Measurements from ENCODE around the gene ATP6V0B. TPM values are rescaled to one million over a fixed set of nuclear protein-coding genes. Genes with fewer than 3 reads are reported as not detected.

The ATP6V0B gene
- total and polyA plus RNA-seq, 2 of the 13 experiments (the other 11 are each of a cell fraction or from before 2014, with no cell fraction given) = 157 to 161 TPM

GRCh38 chr1:43965316-43965715, 9.4 kb upstream of the ATP6V0B start:
- Histone ChIP-seq H2AFZ (ENCODE audit: low read length) (no peak overlapping the region), H3K4me2 (ENCODE audit: low read depth, low read length) (no peak overlapping the region), H3K27me3 (ENCODE audit: control insufficient read depth in 1 of 2, insufficient read depth in 2 of 2, low read length in 2 of 2) (no peaks in the 10 kb centered on the region), H3K79me2 (ENCODE audit: insufficient read depth, low read length) (peaks cover 4% of the 10 kb centered on the region), H3K4me1 (ENCODE audit: insufficient read depth, low read length) (0 out of 2 replicates have a peak, but pooled peaks cover 4% of the 10 kb centered on the region), H4K20me1 (ENCODE audit: insufficient read depth, low read length) (no peaks in the 10 kb centered on the region), H3K4me3 (replicated peaks in 1 of 3; ENCODE audit: insufficient read depth in 1 of 3, low read depth in 2 of 3, low read length in 3 of 3) (no peak overlapping the region), H3K36me3 (replicated peaks in 1 of 2; ENCODE audit: control insufficient read depth in 1 of 2, insufficient read depth in 2 of 2, low read length in 2 of 2) (peaks cover 4 to 8% of the 10 kb centered on the region in 2 experiments; a peak in 4 of 5 replicates), H3K9me3 (ENCODE audit: low read length) (no peaks in the 10 kb centered on the region), H3K9ac (ENCODE audit: insufficient read depth, low read depth, low read length) (no peak overlapping the region), H3K27ac (ENCODE audit: extremely low read length, insufficient read depth, low read length) (no peak overlapping the region)
- no peak for DNase-seq (ENCODE audit: low spot score)
- in situ Hi-C loops (cut with HindIII; ENCODE audit: extremely low pct_ligation_motif_present, low pct_unique_long_range_greater_than_20kb) (no loop called here), intact Hi-C loops (cut with micrococcal nuclease; ENCODE audit: unreplicated experiment) (no loop called here)
- TF ChIP-seq ZSCAN29 (CRISPR knock-in tag; conservative IDR thresholded peaks at IDR 0.05) (no peak), FOXP1 (IDR thresholded peaks at IDR 0.05) (0 out of 2 replicates have a peak, but pooled peaks have one; percentile 18), FOXP1 (CRISPR knock-in tag; IDR thresholded peaks at IDR 0.05) (no peak)
- BruUV-seq (replicated peaks) = no TSS peak
- FAIRE-seq = no peak
- ChIA-PET POLR2A (no interaction called here), CTCF (ENCODE audit: low intra/inter-chr PET ratio, low total read pairs) (no interaction called here)
- ATAC-seq = no peak
- 99% methylated on average over 3 of the region's 3 CpGs for WGBS (ENCODE audit: low lambda C conversion rate)

- Histone ChIP-seq H3K27ac (ENCODE audit: extremely low read length, insufficient read depth, low read length) (no peak overlapping the region), H2AFZ (ENCODE audit: low read length) (no peak overlapping the region), H3K9me3 (ENCODE audit: low read length) (no peaks in the 10 kb centered on the region), H3K4me1 (ENCODE audit: insufficient read depth, low read length) (peaks cover 14% of the 10 kb centered on the region), H4K20me1 (ENCODE audit: insufficient read depth, low read length) (no peaks in the 10 kb centered on the region), H3K36me3 (replicated peaks in 1 of 2; ENCODE audit: control insufficient read depth in 1 of 2, insufficient read depth in 2 of 2, low read length in 2 of 2) (peaks cover 3 to 4% of the 10 kb centered on the region in 2 experiments; a peak in 2 of 5 replicates), H3K9ac (ENCODE audit: insufficient read depth, low read depth, low read length) (no peak overlapping the region), H3K4me2 (ENCODE audit: low read depth, low read length) (no peak overlapping the region), H3K27me3 (ENCODE audit: control insufficient read depth in 1 of 2, insufficient read depth in 2 of 2, low read length in 2 of 2) (no peaks in the 10 kb centered on the region), H3K79me2 (ENCODE audit: insufficient read depth, low read length) (peaks cover 11% of the 10 kb centered on the region), H3K4me3 (replicated peaks in 1 of 3; ENCODE audit: insufficient read depth in 1 of 3, low read depth in 2 of 3, low read length in 3 of 3) (no peak overlapping the region)
- POLR2A ChIA-PET = interaction anchor here (0.6 to 1.5 kb wide), 2 partner anchors 10 to 21 kb away, joined by 3 read pairs; partner anchors contain the start of gene IPO13
- CTCF ChIA-PET (ENCODE audit: low intra/inter-chr PET ratio, low total read pairs) = no interaction called here
- FAIRE-seq (no peak), DNase-seq (ENCODE audit: low spot score) (no peak), ATAC-seq (no peak)
- intact Hi-C loops (cut with micrococcal nuclease; ENCODE audit: unreplicated experiment) = no loop called here
- 95% methylated on average over 6 of the region's 6 CpGs for WGBS (ENCODE audit: low lambda C conversion rate)
- in situ Hi-C loops (cut with HindIII; ENCODE audit: extremely low pct_ligation_motif_present, low pct_unique_long_range_greater_than_20kb) = no loop called here
- no TSS peak for BruUV-seq (replicated peaks)
- TF ChIP-seq MBD4 (IDR thresholded peaks at IDR 0.05; ENCODE audit: borderline replicate concordance, low read length) (no peak), SNRNP70 (IDR thresholded peaks at IDR 0.05; ENCODE audit: low read depth, low read length) (no peak), ZNF562 (CRISPR knock-in tag; IDR thresholded peaks at IDR 0.05; ENCODE audit: borderline replicate concordance) (no peak), THAP8 (CRISPR knock-in tag; IDR thresholded peaks at IDR 0.05; ENCODE audit: borderline replicate concordance) (no peak), LCORL (IDR thresholded peaks at IDR 0.05) (no peak), LCORL (CRISPR knock-in tag; IDR thresholded peaks at IDR 0.05) (no peak), ZBTB7A (CRISPR knock-in tag; IDR thresholded peaks at IDR 0.05) (no peak), PTBP1 (IDR thresholded peaks at IDR 0.05; ENCODE audit: low read depth, low read length, poor library complexity, severe bottlenecking) (no peak), ZNF878 (CRISPR knock-in tag; IDR thresholded peaks at IDR 0.05) (no peak), ZKSCAN5 (CRISPR knock-in tag; IDR thresholded peaks at IDR 0.05) (no peak), ZNF256 (CRISPR knock-in tag; conservative IDR thresholded peaks at IDR 0.05) (no peak), MLXIP (CRISPR knock-in tag; IDR thresholded peaks at IDR 0.05; ENCODE audit: borderline replicate concordance) (no peak), ZNF614 (CRISPR knock-in tag; IDR thresholded peaks at IDR 0.05; ENCODE audit: borderline replicate concordance) (no peak), ZNF557 (CRISPR knock-in tag; IDR thresholded peaks at IDR 0.05) (0 out of 2 replicates have a peak, but pooled peaks have one; percentile 42)
Observed at GRCh38 chr1:43968348-43968948, 6.3 kb upstream of the ATP6V0B start.

Data from HepG2 (cell line).